Activated CD8-positive, alpha-beta T cell treated with anti-CD3 and anti-CD28 coated beads, Interleukin-2, amount 10 ng/mL, durations not matched to agents 7 days and 5 days (primary cell): ENCODE results near the gene MLIP. TPM values are rescaled to one million over a fixed set of nuclear protein-coding genes. Genes with fewer than 3 reads are reported as not detected.
"Not testable (repeated sequence)": the region's sequence is repeated elsewhere in the genome, so short reads cannot be mapped to it uniquely, and the experiment has no call there.

Experiments used
- ATAC-seq: fragments of 150-1000 bp; cut with Tn5 transposase; one replicate; pipeline ENCODE4 v1.10.0; 2021; ENCODE audit warnings: moderate library complexity
- CTCF ChIA-PET: fragments of 350-600 bp; sonication (Branson Sonifier 250); formaldehyde crosslinking; loops from one replicate; lab custom pipeline; 2021; ENCODE audit warnings: antibody characterized with exemption; lab: Charles Lee
- POLR2A ChIA-PET: fragments of 350-600 bp; sonication (Branson Sonifier 250); formaldehyde crosslinking; loops from one replicate; lab custom pipeline; 2021; ENCODE audit warnings: antibody characterized with exemption; lab: Charles Lee
- DNase-seq: peaks from one replicate; pipeline ENCODE4 v3.0.0-alpha.2; 2020
- H3K27ac Mint-ChIP-seq: one replicate; pipeline ENCODE4 v1.8.0; 2021; ENCODE audit warnings: mild to moderate bottlenecking, mixed read lengths
- H3K27me3 Mint-ChIP-seq: one replicate; pipeline ENCODE4 v1.8.0; 2021; ENCODE audit warnings: low read depth, mixed read lengths
- H3K36me3 Mint-ChIP-seq: one replicate; pipeline ENCODE4 v1.8.0; 2021; ENCODE audit warnings: low read depth, mixed read lengths
- H3K4me1 Mint-ChIP-seq: one replicate; pipeline ENCODE4 v1.8.0; 2021; ENCODE audit warnings: low read depth, mixed read lengths
- H3K4me3 Mint-ChIP-seq: one replicate; pipeline ENCODE4 v1.8.0; 2021; ENCODE audit warnings: mild to moderate bottlenecking, mixed read lengths
- H3K9me3 Mint-ChIP-seq: one replicate; pipeline ENCODE4 v1.8.0; 2022; ENCODE audit warnings: mixed read lengths; ENCODE audit not compliant: insufficient read depth
- total RNA-seq, 2 experiments: library from RNA; stranded (reverse); gene quantifications; one replicate each; pipeline ENCODE4 v1.2.3, GENCODE V29; 2021

The MLIP gene
- total RNA-seq, 2 experiments from 2014 or later = not detected

DNA sequence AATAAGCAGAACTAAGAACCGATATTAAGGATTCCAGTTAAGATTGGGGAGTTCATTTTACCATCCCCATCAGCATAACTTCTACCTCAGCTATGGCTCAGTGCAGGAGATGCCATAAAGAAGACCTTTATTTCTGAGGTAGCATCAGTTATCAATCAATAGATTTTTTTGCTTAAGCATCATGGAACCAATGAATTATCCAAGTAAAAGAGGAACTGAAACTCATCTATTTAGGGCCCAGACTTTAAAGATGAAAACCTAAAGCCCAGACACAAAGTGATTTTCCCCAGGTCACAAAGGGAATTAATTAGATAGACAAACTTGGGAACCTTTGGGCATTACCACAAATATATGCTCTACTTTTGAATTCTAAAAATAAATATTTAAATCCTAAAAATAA is 137.8 kb downstream of the MLIP start:
- H3K4me3 Mint-ChIP-seq = no peak overlapping the region
- CTCF ChIA-PET = no interaction called here
- H3K4me1 Mint-ChIP-seq = no peaks in the 10 kb centered on the region

GRCh38 chr6:54249812-54250211 is 138.6 kb downstream of the MLIP start:
- DNase-seq, H3K4me3 Mint-ChIP-seq, H3K9me3 Mint-ChIP-seq, POLR2A ChIA-PET, H3K4me1 Mint-ChIP-seq, CTCF ChIA-PET, H3K27me3 Mint-ChIP-seq, H3K36me3 Mint-ChIP-seq, H3K27ac Mint-ChIP-seq, ATAC-seq: not testable (repeated sequence)

More for the DNA sequence above, 137.8 kb downstream of the MLIP start:
- POLR2A ChIA-PET = no interaction called here
- Mint-ChIP-seq H3K9me3 (no peaks in the 10 kb centered on the region), H3K36me3 (no peaks in the 10 kb centered on the region), H3K27ac (no peak overlapping the region), H3K27me3 (no peaks in the 10 kb centered on the region)
- DNase-seq (no peak), ATAC-seq (no peak)

DNA sequence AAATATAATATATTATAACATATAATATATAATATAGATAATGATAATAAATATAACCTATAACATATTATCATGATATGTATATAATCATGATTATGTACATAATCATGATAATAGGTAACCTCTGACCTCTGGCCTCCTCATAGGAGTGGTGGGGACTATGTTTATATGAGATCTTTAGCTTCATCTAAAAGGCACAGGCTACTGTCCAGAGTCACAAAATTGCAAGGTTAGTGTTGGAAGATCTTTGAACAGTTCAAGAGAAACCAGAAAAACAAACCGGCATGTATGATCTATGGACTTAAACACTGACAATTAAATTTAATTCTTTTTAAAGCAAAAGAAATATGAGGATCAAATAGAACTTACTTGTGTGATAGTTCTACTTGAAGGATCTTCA is 141.3 kb downstream of the MLIP start:
- no peaks in the 10 kb centered on the region for H3K36me3 Mint-ChIP-seq
- ChIA-PET CTCF (no interaction called here), POLR2A (no interaction called here)
- H3K4me1 Mint-ChIP-seq = no peaks in the 10 kb centered on the region
- no peak overlapping the region for H3K27ac Mint-ChIP-seq
- no peaks in the 10 kb centered on the region for H3K9me3 Mint-ChIP-seq
- no peak overlapping the region for H3K4me3 Mint-ChIP-seq
- ATAC-seq (no peak), DNase-seq (no peak)
- no peaks in the 10 kb centered on the region for H3K27me3 Mint-ChIP-seq

DNA sequence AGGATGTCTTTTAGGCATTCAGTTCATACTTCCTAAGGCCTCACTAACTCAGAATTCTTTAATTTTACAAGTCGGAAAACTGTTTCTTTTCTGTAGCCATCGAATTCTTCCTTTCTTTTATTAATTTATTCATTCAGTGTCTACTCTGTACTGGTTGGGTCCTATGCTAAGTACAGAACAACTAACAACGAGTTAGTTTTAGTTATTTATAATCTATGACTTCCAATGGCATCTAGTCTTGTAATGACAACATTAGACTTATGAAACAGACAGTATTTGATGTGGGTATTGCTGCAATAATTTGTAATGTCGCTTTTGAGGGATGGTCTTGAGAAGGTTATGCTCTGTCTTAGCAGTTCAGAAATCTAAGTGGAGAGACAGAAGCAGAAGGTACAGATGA is 141.7 kb downstream of the MLIP start:
- Mint-ChIP-seq H3K4me3 (no peak overlapping the region), H3K27me3 (no peaks in the 10 kb centered on the region), H3K9me3 (no peaks in the 10 kb centered on the region), H3K27ac (no peak overlapping the region), H3K36me3 (no peaks in the 10 kb centered on the region), H3K4me1 (no peaks in the 10 kb centered on the region)
- no peak for ATAC-seq
- POLR2A ChIA-PET = no interaction called here
- CTCF ChIA-PET = no interaction called here
- DNase-seq = no peak

DNA sequence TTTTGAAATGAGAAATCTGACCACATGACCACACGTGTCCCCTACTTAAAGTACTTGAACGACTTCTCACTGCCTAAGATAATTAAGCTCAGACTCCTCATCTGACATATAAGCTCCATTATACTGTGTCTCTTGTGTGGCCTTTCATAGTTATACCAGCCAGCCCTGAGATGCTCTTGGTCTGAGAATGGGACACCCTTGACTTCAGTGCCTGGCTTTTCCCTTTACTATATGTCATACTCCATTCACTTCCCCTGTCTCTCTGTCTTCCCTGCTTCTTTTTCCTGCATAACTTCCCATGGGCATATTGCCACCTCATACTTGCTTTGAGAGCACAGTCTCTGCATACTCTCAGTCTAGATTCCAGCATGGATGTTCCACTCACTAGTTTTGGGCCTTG is 143.6 kb downstream of the MLIP start:
- ChIA-PET POLR2A (no interaction called here), CTCF (no interaction called here)
- no peaks in the 10 kb centered on the region for H3K36me3 Mint-ChIP-seq

GRCh38 chr6:54255886-54256285 is 144.6 kb downstream of the MLIP start:
- ChIA-PET POLR2A (no interaction called here), CTCF (no interaction called here)
- DNase-seq (no peak), ATAC-seq (no peak)
- no peak overlapping the region for H3K27ac Mint-ChIP-seq
- no peak overlapping the region for H3K4me3 Mint-ChIP-seq
- H3K9me3 Mint-ChIP-seq = no peaks in the 10 kb centered on the region
- H3K4me1 Mint-ChIP-seq = no peaks in the 10 kb centered on the region
- no peaks in the 10 kb centered on the region for H3K27me3 Mint-ChIP-seq
- no peaks in the 10 kb centered on the region for H3K36me3 Mint-ChIP-seq

More for the DNA sequence above, 143.6 kb downstream of the MLIP start:
- Mint-ChIP-seq H3K4me1 (no peaks in the 10 kb centered on the region), H3K27ac (no peak overlapping the region), H3K27me3 (no peaks in the 10 kb centered on the region), H3K4me3 (no peak overlapping the region), H3K9me3 (no peaks in the 10 kb centered on the region)
- ATAC-seq = no peak
- no peak for DNase-seq

DNA sequence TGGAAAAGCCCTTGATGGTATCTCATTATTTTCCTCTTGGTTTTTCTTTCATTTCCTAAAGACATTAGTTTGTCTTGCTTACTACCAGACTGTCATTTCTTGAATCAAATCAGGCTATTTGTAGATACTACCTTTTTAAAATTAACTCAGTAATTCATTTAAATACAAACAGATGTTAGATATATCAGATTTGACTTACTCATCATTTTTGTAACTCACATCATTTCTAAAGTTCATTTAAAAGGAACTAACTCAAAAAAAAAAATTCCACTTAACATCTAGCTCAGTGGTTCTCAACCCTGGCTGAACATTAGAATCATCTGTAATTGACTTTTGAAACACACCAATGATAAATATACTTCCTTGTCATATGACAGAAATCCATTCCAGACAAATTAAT is 148.8 kb downstream of the MLIP start:
- Mint-ChIP-seq H3K36me3 (no peaks in the 10 kb centered on the region), H3K4me3 (no peak overlapping the region), H3K4me1 (no peaks in the 10 kb centered on the region), H3K27me3 (no peaks in the 10 kb centered on the region), H3K9me3 (no peaks in the 10 kb centered on the region), H3K27ac (no peak overlapping the region)
- DNase-seq (no peak), ATAC-seq (no peak)
- ChIA-PET CTCF (no interaction called here), POLR2A (no interaction called here)

DNA sequence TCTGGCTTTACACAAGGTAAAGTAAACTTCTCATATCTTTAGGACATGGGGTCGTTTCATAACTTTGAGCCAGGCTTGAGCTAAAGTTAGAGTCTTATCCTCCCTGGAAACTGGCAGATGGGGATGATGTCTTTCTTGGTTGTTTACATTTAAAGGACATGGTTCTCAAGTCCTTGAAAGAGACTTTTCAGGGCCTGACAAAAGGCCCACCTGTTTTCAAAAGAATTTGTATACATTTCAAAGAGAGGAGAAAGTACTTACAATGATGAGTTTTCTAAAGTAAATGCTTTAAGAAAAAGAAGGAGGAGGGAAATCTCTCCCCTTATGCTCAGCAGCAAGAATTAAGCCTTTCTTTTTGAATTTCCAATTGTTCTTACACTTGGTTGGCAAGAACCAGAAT is 151.3 kb downstream of the MLIP start:
- ChIA-PET POLR2A (no interaction called here), CTCF (no interaction called here)
- no peaks in the 10 kb centered on the region for H3K36me3 Mint-ChIP-seq
- no peaks in the 10 kb centered on the region for H3K27me3 Mint-ChIP-seq
- DNase-seq (no peak), ATAC-seq (no peak)
- no peaks in the 10 kb centered on the region for H3K4me1 Mint-ChIP-seq
- no peak overlapping the region for H3K4me3 Mint-ChIP-seq
- no peaks in the 10 kb centered on the region for H3K9me3 Mint-ChIP-seq
- no peak overlapping the region for H3K27ac Mint-ChIP-seq

DNA sequence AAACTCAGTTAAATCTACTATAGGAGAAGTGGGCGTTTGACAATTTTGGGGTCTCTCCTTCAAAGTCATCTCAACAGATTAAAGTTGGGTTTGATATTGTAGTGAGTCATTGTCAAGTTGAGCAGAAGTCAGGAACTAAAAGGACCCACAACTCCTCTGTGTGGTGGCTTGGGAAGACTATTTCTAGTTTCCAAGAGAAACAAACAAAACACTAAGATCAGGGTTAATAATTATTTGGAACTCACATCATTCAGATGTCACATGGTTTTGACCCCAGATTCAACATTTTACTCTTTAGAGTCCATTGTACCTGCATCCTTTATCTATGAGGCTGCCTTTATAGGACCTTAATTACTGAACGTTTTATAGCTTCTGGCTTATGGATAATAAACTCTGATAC is 151.7 kb downstream of the MLIP start:
- DNase-seq (no peak), ATAC-seq (no peak)
- ChIA-PET POLR2A (no interaction called here), CTCF (no interaction called here)
- Mint-ChIP-seq H3K4me3 (no peak overlapping the region), H3K9me3 (no peaks in the 10 kb centered on the region), H3K4me1 (no peaks in the 10 kb centered on the region), H3K27me3 (no peaks in the 10 kb centered on the region), H3K27ac (no peak overlapping the region), H3K36me3 (no peaks in the 10 kb centered on the region)

- ChIA-PET CTCF (interaction anchor here (1.0 kb wide), 1 partner anchor 21 kb away, joined by 3 read pairs; no protein-coding TSS in a partner anchor), POLR2A (no interaction called here)
- H3K9me3 Mint-ChIP-seq = no peaks in the 10 kb centered on the region
- ATAC-seq = no peak
- no peak for DNase-seq
- no peak overlapping the region for H3K4me3 Mint-ChIP-seq
- no peaks in the 10 kb centered on the region for H3K4me1 Mint-ChIP-seq
- H3K36me3 Mint-ChIP-seq = no peaks in the 10 kb centered on the region
- H3K27me3 Mint-ChIP-seq = no peaks in the 10 kb centered on the region
- no peak overlapping the region for H3K27ac Mint-ChIP-seq
These were observed 153.5 kb downstream of the MLIP start for GRCh38 chr6:54264581-54265272.

DNA sequence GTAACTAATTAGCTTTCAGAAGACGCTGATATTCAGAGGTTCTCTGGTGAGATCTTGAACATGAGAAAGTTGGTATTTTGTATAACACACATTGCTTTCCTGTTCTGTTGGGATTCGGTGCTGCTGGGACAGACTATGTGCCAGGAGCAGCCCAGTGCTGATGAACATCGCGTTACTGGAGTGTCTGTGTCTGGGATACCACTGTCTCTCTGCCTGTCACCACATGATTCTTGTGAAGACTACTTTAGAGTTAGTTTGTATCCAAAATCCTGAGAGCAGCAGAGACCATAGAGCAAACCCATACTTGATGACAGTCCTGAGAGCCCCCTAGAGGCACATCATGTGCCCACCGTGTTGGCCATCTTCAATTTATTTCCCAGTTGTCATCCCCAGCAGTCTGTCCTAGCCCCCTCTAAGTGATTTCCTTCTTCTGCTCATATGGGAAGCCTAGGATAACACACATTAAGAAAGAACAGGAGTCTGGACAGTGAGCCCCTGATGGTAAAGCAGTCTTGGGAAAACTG is 155.2 kb downstream of the MLIP start:
- no peak overlapping the region for H3K4me3 Mint-ChIP-seq
- ChIA-PET CTCF (no interaction called here), POLR2A (no interaction called here)
- H3K9me3 Mint-ChIP-seq = no peaks in the 10 kb centered on the region
- H3K36me3 Mint-ChIP-seq = no peaks in the 10 kb centered on the region
- no peaks in the 10 kb centered on the region for H3K4me1 Mint-ChIP-seq
- no peak for ATAC-seq
- DNase-seq = no peak
- no peaks in the 10 kb centered on the region for H3K27me3 Mint-ChIP-seq
- H3K27ac Mint-ChIP-seq = no peak overlapping the region

- DNase-seq (no peak), ATAC-seq (no peak)
- H3K36me3 Mint-ChIP-seq = no peaks in the 10 kb centered on the region
- no peaks in the 10 kb centered on the region for H3K9me3 Mint-ChIP-seq
- no peaks in the 10 kb centered on the region for H3K4me1 Mint-ChIP-seq
- CTCF ChIA-PET = interaction anchor here (0.6 kb wide), 1 partner anchor 291 kb away, joined by 3 read pairs; no protein-coding TSS in a partner anchor
- H3K27me3 Mint-ChIP-seq = no peaks in the 10 kb centered on the region
- no peak overlapping the region for H3K4me3 Mint-ChIP-seq
- H3K27ac Mint-ChIP-seq = no peak overlapping the region
- POLR2A ChIA-PET = no interaction called here
These were observed 156.6 kb downstream of the MLIP start for GRCh38 chr6:54267798-54268197.
